ENCODE data around the gene KANSL1. TPM values are rescaled to one million over a fixed set of nuclear protein-coding genes. Genes with fewer than 3 reads are reported as not detected.
A peak's percentile ranks its signal among the peaks of the same experiment; 100 is the strongest.

The KANSL1 gene
- total and polyA plus RNA-seq, 2 experiments from 2014 or later: 12.2 to 38.2 TPM

- in situ Hi-C loops (cut with MboI): no loop called here
- H3K4me2 ChIP-seq (ENCODE audit: unreplicated experiment): no peak overlapping the region
- no peak overlapping the region for H3K4me3 ChIP-seq
- peaks cover 3% of the 10 kb centered on the region; the same call in 1 of the 2 replicates for H4K20me1 ChIP-seq (ENCODE audit: insufficient read depth)
- H3K27ac ChIP-seq: no peak overlapping the region
- H3K9me3 ChIP-seq (ENCODE audit: low read depth): no peaks in the 10 kb centered on the region
- no peaks in the 10 kb centered on the region for H3K36me3 ChIP-seq (ENCODE audit: low read depth)
- TF ChIP-seq EZH2 (IDR thresholded peaks at IDR 0.05; ENCODE audit: insufficient read depth, poor library complexity, severe bottlenecking): no peak
- TF ChIP-seq EZH2phosphoT487 (IDR thresholded peaks at IDR 0.05; ENCODE audit: insufficient read depth, low read depth): no peak
- H2AFZ ChIP-seq: no peak overlapping the region
- H3F3A ChIP-seq (ENCODE audit: insufficient read depth): peaks cover 21% of the 10 kb centered on the region
- 75 to 77% methylated on average over 6 of the region's 6 CpGs for WGBS, 2 experiments (ENCODE audit: low coverage in 1 of 2, low lambda C conversion rate in 2 of 2, missing lambda C conversion rate in 2 of 2)
- no peak for DNase-seq
- H3K79me2 ChIP-seq (ENCODE audit: insufficient read depth): peaks cover 85% of the 10 kb centered on the region
- H3K4me1 ChIP-seq (ENCODE audit: insufficient read depth): peaks cover 29% of the 10 kb centered on the region
- no peaks in the 10 kb centered on the region for H3K27me3 ChIP-seq (replicated peaks; ENCODE audit: insufficient read depth)
- no peak overlapping the region for H3K9ac ChIP-seq
- H3K9me2 ChIP-seq (ENCODE audit: insufficient read depth): no peaks in the 10 kb centered on the region
Measured at GRCh38 chr17:46197530-46197929, 4.3 kb upstream of the KANSL1 start.

DNA sequence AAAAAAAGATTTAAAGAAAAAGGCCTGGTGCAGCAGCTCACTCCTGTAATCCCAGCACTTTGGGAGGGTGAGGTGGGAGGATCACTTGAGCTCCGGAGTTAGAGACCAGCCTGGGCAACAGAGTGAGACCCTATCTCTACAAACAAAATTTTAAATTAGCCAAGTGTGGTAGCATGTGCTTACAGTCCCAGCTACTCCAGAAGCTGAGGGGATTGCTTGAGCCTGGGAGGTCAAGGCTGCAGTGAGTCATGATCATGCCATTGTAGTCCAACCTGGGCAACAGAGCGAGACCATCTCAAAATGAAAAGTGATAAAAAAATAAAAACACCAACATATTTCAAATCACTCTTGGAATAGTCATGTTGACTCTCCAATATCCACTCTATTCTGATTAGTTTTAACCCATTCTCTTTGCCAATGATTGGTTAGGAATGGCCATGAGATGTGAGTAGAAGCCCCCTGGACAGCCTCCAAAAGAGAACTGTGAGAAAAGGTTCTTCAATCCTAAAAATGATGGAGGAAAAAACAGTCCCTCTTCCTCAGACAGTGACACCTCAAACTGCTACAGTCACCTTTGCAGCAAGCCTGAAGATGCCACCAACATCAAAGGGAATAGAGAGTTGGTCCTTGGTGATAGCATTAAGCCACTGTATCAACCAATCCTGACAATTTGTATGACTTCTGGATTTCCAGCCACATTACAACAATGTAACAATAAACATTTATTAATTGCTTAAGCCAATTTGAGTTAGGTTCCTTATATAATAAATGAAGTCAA lies 2.9 kb upstream of the KANSL1 start:
- peaks cover 29% of the 10 kb centered on the region for H3K4me1 ChIP-seq (ENCODE audit: insufficient read depth)
- peaks cover 85% of the 10 kb centered on the region for H3K79me2 ChIP-seq (ENCODE audit: insufficient read depth)
- no peak overlapping the region for H2AFZ ChIP-seq
- no peaks in the 10 kb centered on the region for H3K36me3 ChIP-seq (ENCODE audit: low read depth)
- H3K4me3 ChIP-seq: no peak overlapping the region
- no peaks in the 10 kb centered on the region for H3K27me3 ChIP-seq (replicated peaks; ENCODE audit: insufficient read depth)
- H3K27ac ChIP-seq: no peak overlapping the region
- in situ Hi-C loops (cut with MboI): no loop called here
- H3K4me2 ChIP-seq (ENCODE audit: unreplicated experiment): no peak overlapping the region
- WGBS, 2 experiments (ENCODE audit: low coverage in 1 of 2, low lambda C conversion rate in 2 of 2, missing lambda C conversion rate in 2 of 2): 73 to 76% methylated on average over 2 of the region's 2 CpGs
- no peak for TF ChIP-seq EZH2phosphoT487 (IDR thresholded peaks at IDR 0.05; ENCODE audit: insufficient read depth, low read depth)
- no peak for TF ChIP-seq EZH2 (IDR thresholded peaks at IDR 0.05; ENCODE audit: insufficient read depth, poor library complexity, severe bottlenecking)
- H3F3A ChIP-seq (ENCODE audit: insufficient read depth): peaks cover 34% of the 10 kb centered on the region
- no peaks in the 10 kb centered on the region for H3K9me2 ChIP-seq (ENCODE audit: insufficient read depth)
- peaks cover 7% of the 10 kb centered on the region for H4K20me1 ChIP-seq (ENCODE audit: insufficient read depth)
- H3K9me3 ChIP-seq (ENCODE audit: low read depth): no peaks in the 10 kb centered on the region
- no peak overlapping the region for H3K9ac ChIP-seq
- DNase-seq: no peak

DNA sequence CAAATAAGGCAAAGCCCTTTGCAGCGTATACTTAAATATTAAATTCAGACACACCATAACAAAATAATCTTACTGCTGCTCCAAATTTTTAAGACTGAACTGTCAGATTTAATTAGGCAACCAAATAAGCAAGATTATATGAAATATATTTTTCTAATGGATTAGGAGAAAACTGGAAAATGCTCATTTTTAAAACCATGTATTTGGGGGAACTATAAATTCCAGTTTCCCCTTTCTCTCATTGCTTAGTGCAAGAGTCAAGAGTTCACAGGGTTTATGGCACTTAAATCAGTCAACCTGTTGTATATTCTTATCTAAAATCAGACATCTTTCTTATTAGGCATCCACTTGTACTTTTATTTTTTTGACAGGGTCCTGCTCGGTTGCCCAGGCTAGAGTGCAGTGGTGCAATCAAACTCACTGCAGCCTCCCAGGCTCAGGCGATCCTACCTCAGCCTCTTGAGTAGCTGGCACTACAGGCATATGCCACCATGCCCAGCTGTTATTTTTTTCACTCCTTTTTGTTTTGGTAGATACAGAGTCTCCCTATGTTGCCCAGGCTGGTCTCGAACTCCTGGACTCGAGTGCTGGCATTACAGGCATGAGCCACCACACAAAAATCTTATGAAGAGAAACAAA lies 2.1 kb upstream of the KANSL1 start:
- H3K27ac ChIP-seq: no peak overlapping the region
- in situ Hi-C loops (cut with MboI): no loop called here
- no peaks in the 10 kb centered on the region for H3K9me3 ChIP-seq (ENCODE audit: low read depth)
- no peak for DNase-seq
- H3K9me2 ChIP-seq (ENCODE audit: insufficient read depth): no peaks in the 10 kb centered on the region
- no peak overlapping the region for H2AFZ ChIP-seq
- H4K20me1 ChIP-seq (ENCODE audit: insufficient read depth): peaks cover 12% of the 10 kb centered on the region
- H3K4me1 ChIP-seq (ENCODE audit: insufficient read depth): peaks cover 36% of the 10 kb centered on the region
- WGBS, 2 experiments (ENCODE audit: low coverage in 1 of 2, low lambda C conversion rate in 2 of 2, missing lambda C conversion rate in 2 of 2): 85% methylated on average over 5 of the region's 5 CpGs
- H3K36me3 ChIP-seq (ENCODE audit: low read depth): no peaks in the 10 kb centered on the region
- no peaks in the 10 kb centered on the region for H3K27me3 ChIP-seq (replicated peaks; ENCODE audit: insufficient read depth)
- H3K4me2 ChIP-seq (ENCODE audit: unreplicated experiment): no peak overlapping the region
- no peak overlapping the region for H3K9ac ChIP-seq
- peaks cover 85% of the 10 kb centered on the region for H3K79me2 ChIP-seq (ENCODE audit: insufficient read depth)
- no peak overlapping the region for H3K4me3 ChIP-seq
- peaks cover 42% of the 10 kb centered on the region for H3F3A ChIP-seq (ENCODE audit: insufficient read depth)
- no peak for TF ChIP-seq EZH2 (IDR thresholded peaks at IDR 0.05; ENCODE audit: insufficient read depth, poor library complexity, severe bottlenecking)
- no peak for TF ChIP-seq EZH2phosphoT487 (IDR thresholded peaks at IDR 0.05; ENCODE audit: insufficient read depth, low read depth)

- in situ Hi-C loops (cut with MboI): no loop called here
Measured at GRCh38 chr17:46194393-46195216, 1.4 kb upstream of the KANSL1 start.

More at GRCh38 chr17:46194393-46195216, 1.4 kb upstream of the KANSL1 start:
- TF ChIP-seq EZH2 (IDR thresholded peaks at IDR 0.05; ENCODE audit: insufficient read depth, poor library complexity, severe bottlenecking) (no peak), EZH2phosphoT487 (IDR thresholded peaks at IDR 0.05; ENCODE audit: insufficient read depth, low read depth) (no peak)
- H3K4me3 ChIP-seq: peak overlapping the region; percentile 97
- H3F3A ChIP-seq (ENCODE audit: insufficient read depth): peaks cover 47% of the 10 kb centered on the region
- H3K79me2 ChIP-seq (ENCODE audit: insufficient read depth): peaks cover 85% of the 10 kb centered on the region
- peak; percentile 81 for DNase-seq
- peak overlapping the region; percentile 88 for H3K4me2 ChIP-seq (ENCODE audit: unreplicated experiment)
- H3K4me1 ChIP-seq (ENCODE audit: insufficient read depth): peaks cover 38% of the 10 kb centered on the region
- H3K9me3 ChIP-seq (ENCODE audit: low read depth): no peaks in the 10 kb centered on the region
- H2AFZ ChIP-seq: peak overlapping the region; percentile 78
- peak overlapping the region; percentile 91 for H3K9ac ChIP-seq
- peaks cover 18% of the 10 kb centered on the region for H4K20me1 ChIP-seq (ENCODE audit: insufficient read depth)
- H3K27me3 ChIP-seq (replicated peaks; ENCODE audit: insufficient read depth): no peaks in the 10 kb centered on the region
- H3K9me2 ChIP-seq (ENCODE audit: insufficient read depth): no peaks in the 10 kb centered on the region
- peak overlapping the region; percentile 71 for H3K27ac ChIP-seq
- 60 to 62% methylated on average over 9 of the region's 9 CpGs for WGBS, 2 experiments (ENCODE audit: low coverage in 1 of 2, low lambda C conversion rate in 2 of 2, missing lambda C conversion rate in 2 of 2)
- no peaks in the 10 kb centered on the region for H3K36me3 ChIP-seq (ENCODE audit: low read depth)

Measured in GM23248 (cell line).